Measurements from ENCODE around the gene ZDHHC20.

- TF ChIP-seq EP300 (IDR thresholded peaks at IDR 0.05; ENCODE audit: borderline replicate concordance) (no peak), USF1 (IDR thresholded peaks at IDR 0.05) (no peak), TAF1 (IDR thresholded peaks at IDR 0.05; ENCODE audit: low read depth) (no peak), ZBTB7A (IDR thresholded peaks at IDR 0.05; ENCODE audit: low read depth) (no peak), CEBPB (IDR thresholded peaks at IDR 0.05) (no peak), MAX (IDR thresholded peaks at IDR 0.05) (no peak), EGR1 (IDR thresholded peaks at IDR 0.05) (no peak), REST (IDR thresholded peaks at IDR 0.05; ENCODE audit: low read depth) (no peak), RAD21 (IDR thresholded peaks at IDR 0.05; ENCODE audit: low read depth) (no peak), NFIC (IDR thresholded peaks at IDR 0.05) (no peak), TCF12 (IDR thresholded peaks at IDR 0.05; ENCODE audit: low read depth) (no peak), YY1 (IDR thresholded peaks at IDR 0.05; ENCODE audit: low read depth) (no peak), TEAD4 (IDR thresholded peaks at IDR 0.05) (no peak)
Measured at GRCh38 chr13:21338156-21338555, 120.9 kb downstream of the ZDHHC20 start.

Data from Ishikawa (cell line).